Keratinocyte (primary cell): ENCODE measurements around the gene GRHPR. TPM values are rescaled to one million over a fixed set of nuclear protein-coding genes. Genes with fewer than 3 reads are reported as not detected.

ENCODE experiments used
- DNase-seq: peaks from one replicate; pipeline ENCODE4 v3.0.0-alpha.2; 2011; ENCODE audit warnings: low read depth, missing footprints, low spot score
- FAIRE-seq: peaks from 2 replicates; lab custom pipeline; 2011; peaks lifted over from hg19 to GRCh38; lab: Jason Lieb, UNC
- H2AFZ ChIP-seq: 2 replicates; pipeline ENCODE4 v1.6.0; 2012; ENCODE audit warnings: low read length, control low read depth, inconsistent platforms; ENCODE audit not compliant: control insufficient read depth
- H3K27ac ChIP-seq: 2 replicates; pipeline ENCODE4 v1.5.1; 2011; ENCODE audit warnings: low read length; ENCODE audit not compliant: control insufficient read depth, insufficient read depth
- H3K27me3 ChIP-seq: 3 replicates; pipeline ENCODE4 v1.6.0; 2011; ENCODE audit warnings: low read length; ENCODE audit not compliant: control insufficient read depth, insufficient read depth; ENCODE audit errors: extremely low read depth
- H3K36me3 ChIP-seq, 2 experiments: 2 replicates in 1 of 2; 3 replicates in 1 of 2; pipeline ENCODE4 v1.5.1; 2011; ENCODE audit warnings: low read length in 2 of 2, mild to moderate bottlenecking in 1 of 2; ENCODE audit not compliant: control insufficient read depth in 2 of 2, insufficient read depth in 2 of 2; ENCODE audit errors: extremely low read depth in 1 of 2
- H3K4me1 ChIP-seq: 3 replicates; pipeline ENCODE4 v1.5.1; 2011; ENCODE audit warnings: low read length; ENCODE audit not compliant: control insufficient read depth, insufficient read depth; ENCODE audit errors: extremely low read depth
- H3K4me2 ChIP-seq: 3 replicates; pipeline ENCODE4 v1.6.0; 2011; ENCODE audit warnings: low read depth, low read length; ENCODE audit not compliant: control insufficient read depth, insufficient read depth; ENCODE audit errors: extremely low read depth
- H3K4me3 ChIP-seq, 3 experiments: fragments of 200-600 bp in 1 of 3; sonication (generic) in 1 of 3; 2 replicates in 2 of 3; 3 replicates in 1 of 3; pipeline ENCODE4 v1.5.1; 2011 to 2016; ENCODE audit warnings: low read length in 3 of 3, mild to moderate bottlenecking in 3 of 3, control low read depth in 2 of 3, inconsistent platforms in 1 of 3, low read depth in 1 of 3, mixed read lengths in 1 of 3, mixed run types in 1 of 3, moderate library complexity in 1 of 3; ENCODE audit not compliant: control insufficient read depth in 2 of 3, insufficient read depth in 2 of 3; ENCODE audit errors: extremely low read depth in 1 of 3
- H3K79me2 ChIP-seq: 2 replicates; pipeline ENCODE4 v1.6.0; 2012; ENCODE audit warnings: low read length; ENCODE audit not compliant: control insufficient read depth, insufficient read depth
- H3K9ac ChIP-seq: 3 replicates; pipeline ENCODE4 v1.6.0; 2011; ENCODE audit warnings: low read length; ENCODE audit not compliant: control insufficient read depth, insufficient read depth; ENCODE audit errors: extremely low read depth
- H3K9me1 ChIP-seq: 3 replicates; pipeline ENCODE4 v1.6.0; 2011; ENCODE audit warnings: low read length; ENCODE audit not compliant: control insufficient read depth, insufficient read depth; ENCODE audit errors: extremely low read depth
- H3K9me3 ChIP-seq: 2 replicates; pipeline ENCODE4 v1.5.1; 2012; ENCODE audit warnings: low read depth, low read length; ENCODE audit not compliant: control insufficient read depth
- H4K20me1 ChIP-seq: 3 replicates; pipeline ENCODE4 v1.6.0; 2011; ENCODE audit warnings: low read length; ENCODE audit not compliant: control insufficient read depth, insufficient read depth; ENCODE audit errors: extremely low read depth
- EZH2 ChIP-seq: IDR thresholded peaks from one replicate; pipeline ENCODE4 v1.6.1; 2012; ENCODE audit warnings: inconsistent platforms, mild to moderate bottlenecking, low read length, moderate library complexity
- dilution Hi-C: fragments of 300-500 bp; cut with MboI; formaldehyde crosslinking; loops from one replicate; pipeline ENCODE4 v1.7.0; 2020; ENCODE audit warnings: low sequenced_read_pairs; ENCODE audit not compliant: extremely low pct_ligation_motif_present
- polyA plus RNA-seq, 5 experiments: library from polyadenylated mRNA; depleted of rRNA in 3 of 5; stranded (reverse) in 3 of 5; stranded (forward) in 1 of 5; unstranded in 1 of 5; fragments of >200 nt; gene quantifications; 1 replicate in 1 of 5; 2 replicates in 3 of 5; 3 replicates in 1 of 5; pipeline versions ENCODE4 v1.2.1 to v1.2.3, GENCODE V29; 2011 to 2012; ENCODE audit warnings: missing spikeins in 2 of 5, low read depth in 1 of 5, low replicate concordance in 1 of 5
- TF ChIP-seq, protein P1 (sequence below), 3 experiments: IDR thresholded peaks in 1 of 3; conservative IDR thresholded peaks in 1 of 3; optimal IDR thresholded peaks in 1 of 3; 2 replicates in 2 of 3; 3 replicates in 1 of 3; pipeline versions ENCODE3 to v1.5.1; 2011; ENCODE audit warnings: low read length in 3 of 3, mild to moderate bottlenecking in 3 of 3, moderate library complexity in 2 of 3, control low read depth in 1 of 3, inconsistent platforms in 1 of 3; ENCODE audit not compliant: insufficient read depth in 2 of 3; ENCODE audit errors: extremely low read depth in 1 of 3

GRHPR gene
- polyA plus RNA-seq, 1 donor (not counting 4 experiments of a cell fraction or from before 2014, with no cell fraction given): 116 TPM

DNA sequence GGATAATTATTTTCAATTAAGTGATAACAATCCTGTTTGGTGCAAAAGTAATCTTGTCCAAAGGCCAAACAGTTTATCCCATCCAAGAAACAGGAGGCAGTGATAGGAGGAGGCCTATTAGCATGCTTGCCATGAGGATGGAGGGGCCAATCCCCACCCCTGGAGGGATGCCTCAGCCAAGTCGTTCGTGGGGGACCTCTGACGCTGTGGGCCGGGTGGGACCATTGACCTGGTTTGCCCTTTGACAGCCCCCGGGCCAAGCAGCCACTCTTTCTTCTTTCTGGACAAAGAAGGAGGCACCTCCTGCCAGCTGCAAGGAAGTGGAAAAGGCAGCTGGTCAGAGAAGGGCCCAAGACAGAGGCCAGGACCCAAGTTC lies 39.5 kb upstream of the GRHPR start:
- TF ChIP-seq, protein P1, sequence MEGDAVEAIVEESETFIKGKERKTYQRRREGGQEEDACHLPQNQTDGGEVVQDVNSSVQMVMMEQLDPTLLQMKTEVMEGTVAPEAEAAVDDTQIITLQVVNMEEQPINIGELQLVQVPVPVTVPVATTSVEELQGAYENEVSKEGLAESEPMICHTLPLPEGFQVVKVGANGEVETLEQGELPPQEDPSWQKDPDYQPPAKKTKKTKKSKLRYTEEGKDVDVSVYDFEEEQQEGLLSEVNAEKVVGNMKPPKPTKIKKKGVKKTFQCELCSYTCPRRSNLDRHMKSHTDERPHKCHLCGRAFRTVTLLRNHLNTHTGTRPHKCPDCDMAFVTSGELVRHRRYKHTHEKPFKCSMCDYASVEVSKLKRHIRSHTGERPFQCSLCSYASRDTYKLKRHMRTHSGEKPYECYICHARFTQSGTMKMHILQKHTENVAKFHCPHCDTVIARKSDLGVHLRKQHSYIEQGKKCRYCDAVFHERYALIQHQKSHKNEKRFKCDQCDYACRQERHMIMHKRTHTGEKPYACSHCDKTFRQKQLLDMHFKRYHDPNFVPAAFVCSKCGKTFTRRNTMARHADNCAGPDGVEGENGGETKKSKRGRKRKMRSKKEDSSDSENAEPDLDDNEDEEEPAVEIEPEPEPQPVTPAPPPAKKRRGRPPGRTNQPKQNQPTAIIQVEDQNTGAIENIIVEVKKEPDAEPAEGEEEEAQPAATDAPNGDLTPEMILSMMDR (optimal IDR thresholded peaks at IDR 0.05 in 1 of 3, IDR thresholded peaks at IDR 0.05 in 1 of 3, conservative IDR thresholded peaks at IDR 0.05 in 1 of 3; ENCODE audit: extremely low read depth in 1 of 3, insufficient read depth in 2 of 3, low read length in 3 of 3): no peak
- TF ChIP-seq EZH2: no peak
- H3K27ac ChIP-seq: no peak overlapping the region
- no peaks in the 10 kb centered on the region for H4K20me1 ChIP-seq
- H3K9me3 ChIP-seq: no peaks in the 10 kb centered on the region
- H3K36me3 ChIP-seq: no peaks in the 10 kb centered on the region
- dilution Hi-C loops: no loop called here
- no peak overlapping the region for H3K9ac ChIP-seq
- H3K27me3 ChIP-seq: no peaks in the 10 kb centered on the region
- no peaks in the 10 kb centered on the region for H3K4me1 ChIP-seq
- no peak overlapping the region for H2AFZ ChIP-seq
- DNase-seq (no peak), FAIRE-seq (no peak)
- no peaks in the 10 kb centered on the region for H3K79me2 ChIP-seq
- H3K4me3 ChIP-seq: no peak overlapping the region
- H3K9me1 ChIP-seq: no peaks in the 10 kb centered on the region
- H3K4me2 ChIP-seq: no peak overlapping the region

DNA sequence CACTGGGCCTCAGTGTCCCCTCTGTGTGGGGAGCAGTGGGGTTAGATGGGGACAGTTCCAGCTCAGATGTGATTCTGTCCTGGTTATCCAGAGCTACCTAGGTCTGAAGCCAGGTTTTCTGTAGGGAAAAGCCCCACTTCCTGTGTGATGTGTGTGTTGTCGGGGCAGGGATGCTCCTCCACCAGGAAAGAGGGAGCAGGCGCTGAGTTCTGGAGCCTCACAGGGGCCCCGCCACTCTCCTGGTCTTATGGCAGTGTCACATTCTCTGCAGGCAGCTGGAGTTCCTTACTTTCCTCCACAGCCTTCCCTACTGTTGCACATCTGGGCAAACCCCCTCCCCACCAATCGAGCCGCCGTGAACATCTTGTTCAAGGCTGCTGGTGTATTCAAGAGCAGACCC lies 39.1 kb upstream of the GRHPR start:
- DNase-seq: no peak
- no peak for TF ChIP-seq EZH2
- TF ChIP-seq, protein P1 (optimal IDR thresholded peaks at IDR 0.05 in 1 of 3, IDR thresholded peaks at IDR 0.05 in 1 of 3, conservative IDR thresholded peaks at IDR 0.05 in 1 of 3; ENCODE audit: extremely low read depth in 1 of 3, insufficient read depth in 2 of 3, low read length in 3 of 3): no peak

More for the DNA sequence above, 39.1 kb upstream of the GRHPR start:
- Histone ChIP-seq H3K4me3 (no peak overlapping the region), H3K36me3 (no peaks in the 10 kb centered on the region), H3K9ac (no peak overlapping the region), H3K79me2 (no peaks in the 10 kb centered on the region), H3K27ac (no peak overlapping the region), H4K20me1 (no peaks in the 10 kb centered on the region), H3K9me1 (no peaks in the 10 kb centered on the region), H3K9me3 (no peaks in the 10 kb centered on the region), H3K4me1 (no peaks in the 10 kb centered on the region), H3K4me2 (no peak overlapping the region), H2AFZ (no peak overlapping the region), H3K27me3 (no peaks in the 10 kb centered on the region)
- dilution Hi-C loops: no loop called here
- FAIRE-seq: no peak
